CD14-positive monocyte (primary cell): Measurements from ENCODE around the gene AGR3. TPM values are rescaled to one million over a fixed set of nuclear protein-coding genes. Genes with fewer than 3 reads are reported as not detected.
A peak's percentile ranks its signal among the peaks of the same experiment; 100 is the strongest.

ENCODE experiments used
- DNase-seq, 3 donors: peaks; one replicate each; pipeline ENCODE4 v3.0.0-alpha.2; 2011 to 2022
- H2AFZ ChIP-seq: 2 replicates; pipeline ENCODE4 v1.6.0; 2012; ENCODE audit warnings: mild to moderate bottlenecking, low read depth, low read length, inconsistent platforms; ENCODE audit not compliant: insufficient read depth, poor library complexity, severe bottlenecking
- H3K27ac ChIP-seq, 2 donors: 1 replicate in 1 of 2; 2 replicates in 1 of 2; pipeline ENCODE4 v1.5.1; 2012 to 2013; ENCODE audit warnings: low read length in 2 of 2, control low read depth in 1 of 2, inconsistent platforms in 1 of 2, low read depth in 1 of 2, mild to moderate bottlenecking in 1 of 2
- H3K27me3 ChIP-seq, 2 donors: one replicate each; pipeline versions ENCODE4 v1.6.0 to v1.6.1; 2011 to 2013; ENCODE audit warnings: low read length in 2 of 2; ENCODE audit not compliant: control insufficient read depth in 2 of 2, insufficient read depth in 2 of 2
- H3K36me3 ChIP-seq, 2 donors: replicated peaks in 1 of 2; 1 replicate in 1 of 2; 2 replicates in 1 of 2; pipeline versions ENCODE4 v1.5.1 to v1.6.1; 2012 to 2013; ENCODE audit warnings: low read length in 2 of 2, control low read depth in 1 of 2, inconsistent platforms in 1 of 2, mild to moderate bottlenecking in 1 of 2; ENCODE audit not compliant: insufficient read depth in 2 of 2, control insufficient read depth in 1 of 2
- H3K4me1 ChIP-seq, 2 donors: 1 replicate in 1 of 2; 2 replicates in 1 of 2; pipeline versions ENCODE4 v1.5.1 to v1.6.1; 2012 to 2013; ENCODE audit warnings: low read length in 2 of 2, control low read depth in 1 of 2, inconsistent platforms in 1 of 2, mild to moderate bottlenecking in 1 of 2, moderate library complexity in 1 of 2; ENCODE audit not compliant: insufficient read depth in 2 of 2, control insufficient read depth in 1 of 2
- H3K4me2 ChIP-seq: replicated peaks from 2 replicates; pipeline ENCODE3; 2012; ENCODE audit warnings: low read length, moderate library complexity, mild to moderate bottlenecking; ENCODE audit not compliant: poor library complexity, severe bottlenecking; ENCODE audit errors: extremely low read depth
- H3K4me3 ChIP-seq, 3 experiments: fragments of 200-600 bp in 1 of 3; sonication (generic) in 1 of 3; replicated peaks in 1 of 3; 1 replicate in 2 of 3; 2 replicates in 1 of 3; pipeline ENCODE4 v1.5.1; 2011 to 2013; ENCODE audit warnings: low read length in 3 of 3, mild to moderate bottlenecking in 3 of 3, control low read depth in 2 of 3, low read depth in 2 of 3, inconsistent platforms in 1 of 3, moderate library complexity in 1 of 3
- H3K79me2 ChIP-seq: 2 replicates; pipeline ENCODE4 v1.6.0; 2012; ENCODE audit warnings: mild to moderate bottlenecking, control low read depth, inconsistent platforms, low read length, moderate library complexity; ENCODE audit not compliant: insufficient read depth
- H3K9ac ChIP-seq: 2 replicates; pipeline ENCODE4 v1.6.0; 2017; ENCODE audit warnings: low read length, mild to moderate bottlenecking; ENCODE audit not compliant: insufficient read depth, poor library complexity, severe bottlenecking
- H3K9me3 ChIP-seq, 2 donors: replicated peaks in 1 of 2; 1 replicate in 1 of 2; 2 replicates in 1 of 2; pipeline versions ENCODE4 v1.5.1 to v1.6.1; 2012 to 2013; ENCODE audit warnings: low read length in 2 of 2, control low read depth in 1 of 2; ENCODE audit not compliant: control insufficient read depth in 1 of 2, insufficient read depth in 1 of 2
- H4K20me1 ChIP-seq: 2 replicates; pipeline ENCODE4 v1.6.0; 2012; ENCODE audit warnings: mild to moderate bottlenecking, low read length, control low read depth, moderate library complexity; ENCODE audit not compliant: insufficient read depth
- H3K27ac Mint-ChIP-seq, 7 donors: one replicate each; pipeline ENCODE4 v1.8.0; 2020; ENCODE audit warnings: mild to moderate bottlenecking in 7 of 7, mixed read lengths in 7 of 7, moderate library complexity in 6 of 7, inconsistent platforms in 2 of 7
- H3K27me3 Mint-ChIP-seq, 3 donors: one replicate each; pipeline ENCODE4 v1.8.0; 2021 to 2022; ENCODE audit warnings: low read depth in 3 of 3, mild to moderate bottlenecking in 3 of 3, mixed read lengths in 3 of 3, moderate library complexity in 3 of 3, inconsistent platforms in 1 of 3
- H3K36me3 Mint-ChIP-seq, 2 donors: one replicate each; pipeline ENCODE4 v1.8.0; 2020; ENCODE audit warnings: mixed read lengths in 2 of 2, inconsistent platforms in 1 of 2, mild to moderate bottlenecking in 1 of 2
- H3K4me1 Mint-ChIP-seq: one replicate; pipeline ENCODE4 v1.8.0; 2020; ENCODE audit warnings: mild to moderate bottlenecking, mixed read lengths
- H3K4me3 Mint-ChIP-seq, 2 donors: one replicate each; pipeline ENCODE4 v1.8.0; 2020; ENCODE audit warnings: mild to moderate bottlenecking in 2 of 2, mixed read lengths in 2 of 2, moderate library complexity in 1 of 2
- H3K9me3 Mint-ChIP-seq, 7 donors: one replicate each; pipeline ENCODE4 v1.8.0; 2020 to 2022; ENCODE audit warnings: mixed read lengths in 7 of 7, mild to moderate bottlenecking in 6 of 7, moderate library complexity in 6 of 7, inconsistent platforms in 2 of 7
- CTCF ChIP-seq: fragments of 200-600 bp; IDR thresholded peaks from one replicate; pipeline ENCODE4 v1.8.0; 2022; ENCODE audit warnings: antibody characterized with exemption, mild to moderate bottlenecking
- WGBS: methylation state at CpG from one replicate; pipeline ENCODE4 v1.1.5; 2013; ENCODE audit warnings: missing lambda C conversion rate; ENCODE audit not compliant: insufficient coverage; 5-methylcytosine and 5-hydroxymethylcytosine counted together
- intact Hi-C, 2 donors: fragments of 100-400 bp; cut with micrococcal nuclease; formaldehyde crosslinking; loops; one replicate each; pipeline versions ENCODE4 v1.15.0 to v1.15.1; 2023
- polyA plus RNA-seq, 3 donors: library from polyadenylated mRNA; depleted of rRNA in 1 of 3; unstranded in 2 of 3; stranded (reverse) in 1 of 3; fragments of 300-500 nt in 2 of 3; fragments of >200 nt in 1 of 3; fragmentation: Illumina TruSeq in 2 of 3; gene quantifications; 1 replicate in 2 of 3; 2 replicates in 1 of 3; pipeline ENCODE4 v1.2.3, GENCODE V29; 2012 to 2021

Gene AGR3
- polyA plus RNA-seq, 3 donors = not detected

DNA sequence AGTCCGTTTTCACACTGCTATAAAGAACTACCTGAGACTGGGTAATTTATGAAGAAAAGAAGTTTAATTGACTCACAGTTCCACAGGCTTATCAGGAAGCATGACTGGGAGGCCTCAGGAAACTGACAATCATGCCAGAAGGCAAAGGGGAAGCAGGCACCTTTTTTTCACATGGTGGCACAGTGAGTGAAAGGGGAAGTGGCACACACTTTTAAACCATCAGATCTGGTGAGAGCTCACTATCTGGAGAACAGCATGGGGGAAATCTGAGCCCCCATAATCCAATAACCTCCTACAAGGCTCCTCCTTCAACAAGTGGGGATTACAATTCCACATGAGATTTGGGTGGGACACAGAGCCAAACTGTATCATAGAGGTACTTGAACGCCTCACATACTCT lies 30.0 kb downstream of the AGR3 start:
- intact Hi-C loops = no loop called here
- no peaks in the 10 kb centered on the region for H3K36me3 Mint-ChIP-seq
- H3K4me3 Mint-ChIP-seq = peak overlapping the region; percentile 79 to 87

More for the DNA sequence above, 30.0 kb downstream of the AGR3 start:
- Histone ChIP-seq H2AFZ (no peak overlapping the region), H3K9ac (no peak overlapping the region), H3K79me2 (no peaks in the 10 kb centered on the region), H3K4me1 (peaks cover 18 to 22% of the 10 kb centered on the region in 2 donors), H3K27ac (peak overlapping the region in 1 of 2 donors; percentile 4), H3K27me3 (no peaks in the 10 kb centered on the region), H3K9me3 (no peaks in the 10 kb centered on the region), H3K36me3 (no peaks in the 10 kb centered on the region), H3K4me3 (peak overlapping the region in 1 of 3 experiments; percentile 69), H3K4me2 (peak overlapping the region; percentile 77), H4K20me1 (no peaks in the 10 kb centered on the region)
- peak; percentile 63 to 81 (median 77) for DNase-seq
- WGBS = no CpG with 5 or more reads among the region's 2 CpGs
- H3K9me3 Mint-ChIP-seq = peaks cover 0 to 2% (median 0%) of the 10 kb centered on the region in 7 donors
- H3K4me1 Mint-ChIP-seq = peaks cover 26% of the 10 kb centered on the region
- H3K27me3 Mint-ChIP-seq = peaks cover 0 to 4% (median 0%) of the 10 kb centered on the region in 3 donors
- peak overlapping the region in 4 of 7 donors; percentile 20 to 72 (median 56) for H3K27ac Mint-ChIP-seq
- TF ChIP-seq CTCF = no peak
